HCT116 (cell line): Measurements from ENCODE around the gene VAV2. TPM values are rescaled to one million over a fixed set of nuclear protein-coding genes. Genes with fewer than 3 reads are reported as not detected.

ENCODE experiments used
- ATAC-seq: fragments of 200-7000 bp; cut with Tn5 transposase; 2 replicates; pipeline ENCODE4 v1.9.1; 2020; ENCODE audit warnings: mild to moderate bottlenecking, moderate library complexity
- BruUV-seq: library from RNA; stranded (reverse); fragments of 400-500 nt; replicated peaks from 2 replicates; lab custom pipeline; 2021; lab: Mats Ljungman, UMichigan
- CTCF ChIA-PET: fragments of 300-600 bp; sonication (Branson Sonifier 250); formaldehyde crosslinking; loops from one replicate; lab custom pipeline; 2021; ENCODE audit warnings: antibody characterized with exemption; lab: Charles Lee
- POLR2A ChIA-PET: fragments of 300-600, 350-600 bp; sonication (Branson Sonifier 250); formaldehyde crosslinking; loops from one replicate; lab custom pipeline; 2021; ENCODE audit warnings: antibody characterized with exemption; lab: Charles Lee
- RAD21 ChIA-PET, 2 experiments: fragments of 300-600 bp; sonication (Branson Sonifier 250); formaldehyde crosslinking; loops; one replicate each; lab custom pipeline; 2023; ENCODE audit warnings: low total read pairs in 2 of 2; ENCODE audit not compliant: uncharacterized antibody in 2 of 2, unreplicated experiment in 2 of 2, low non-redundant PET in 1 of 2; lab: Charles Lee
- DNase-seq: peaks from one replicate; pipeline ENCODE4 v3.0.0-alpha.2; 2010; ENCODE audit warnings: low read depth, low spot score
- H2AFZ ChIP-seq: fragments of 200-600 bp; shearing (Covaris generic), sonication (generic); 2 replicates; pipeline ENCODE4 v1.6.1; 2017; ENCODE audit warnings: low read depth, mixed run types, mixed read lengths, antibody characterized with exemption, low read length; ENCODE audit not compliant: poor library complexity, severe bottlenecking
- H3K27ac ChIP-seq: 2 replicates; pipeline ENCODE4 v1.5.1; 2012; ENCODE audit warnings: low read depth, low read length
- H3K27me3 ChIP-seq: fragments of 200-600 bp; sonication (generic); 2 replicates; pipeline ENCODE4 v1.6.1; 2016; ENCODE audit warnings: mixed run types, low read length, mixed read lengths; ENCODE audit not compliant: insufficient read depth
- H3K36me3 ChIP-seq, 2 experiments: fragments of 200-500 bp in 1 of 2; fragments of 200-600 bp in 1 of 2; sonication (Bioruptor generic) in 1 of 2; sonication (generic) in 1 of 2; 2 replicates each; pipeline versions ENCODE4 v1.5.1 to v1.6.1; 2014 to 2016; ENCODE audit warnings: low read length in 2 of 2, inconsistent platforms in 1 of 2, mixed read lengths in 1 of 2, mixed run types in 1 of 2; ENCODE audit not compliant: insufficient read depth in 2 of 2, control insufficient read depth in 1 of 2
- H3K4me1 ChIP-seq, 2 experiments: fragments of 200-600 bp in 1 of 2; sonication (generic) in 1 of 2; 2 replicates each; pipeline versions ENCODE4 v1.5.1 to v1.6.1; 2012 to 2017; ENCODE audit warnings: low read length in 2 of 2, inconsistent platforms in 1 of 2, mild to moderate bottlenecking in 1 of 2, mixed read lengths in 1 of 2, mixed run types in 1 of 2, moderate library complexity in 1 of 2; ENCODE audit not compliant: insufficient read depth in 2 of 2, control insufficient read depth in 1 of 2
- H3K4me2 ChIP-seq: fragments of 200-600 bp; sonication (generic); 2 replicates; pipeline ENCODE4 v1.6.1; 2017; ENCODE audit warnings: mixed run types, low read length, mixed read lengths
- H3K4me3 ChIP-seq, 2 experiments: fragments of 200-600 bp in 1 of 2; sonication (generic) in 1 of 2; replicated peaks in 1 of 2; 2 replicates each; pipeline ENCODE4 v1.5.1; 2011 to 2016; ENCODE audit warnings: low read length in 2 of 2, control low read depth in 1 of 2, low read depth in 1 of 2, mild to moderate bottlenecking in 1 of 2, mixed read lengths in 1 of 2, mixed run types in 1 of 2
- H3K79me2 ChIP-seq: fragments of 200-600 bp; sonication (generic); 2 replicates; pipeline ENCODE4 v1.6.1; 2017; ENCODE audit warnings: mild to moderate bottlenecking, mixed run types, low read length, moderate library complexity, mixed read lengths; ENCODE audit not compliant: insufficient read depth
- H3K9ac ChIP-seq: fragments of 200-600 bp; sonication (generic); 2 replicates; pipeline ENCODE4 v1.6.1; 2016; ENCODE audit warnings: low read length, mixed read lengths
- H3K9me2 ChIP-seq: fragments of 200-600 bp; sonication (generic), shearing (Covaris generic); 2 replicates; pipeline ENCODE4 v1.6.1; 2017; ENCODE audit warnings: mixed run types, mild to moderate bottlenecking, moderate library complexity; ENCODE audit not compliant: insufficient read depth
- H3K9me3 ChIP-seq, 2 experiments: fragments of 200-500 bp in 1 of 2; fragments of 200-600 bp in 1 of 2; sonication (Bioruptor generic) in 1 of 2; sonication (generic) in 1 of 2; 2 replicates each; pipeline ENCODE4 v1.6.1; 2014 to 2017; ENCODE audit warnings: low read length in 2 of 2, mixed read lengths in 2 of 2, inconsistent platforms in 1 of 2, low read depth in 1 of 2, mild to moderate bottlenecking in 1 of 2, mixed run types in 1 of 2, moderate library complexity in 1 of 2; ENCODE audit not compliant: control insufficient read depth in 1 of 2, insufficient read depth in 1 of 2
- H4K20me1 ChIP-seq: fragments of 200-600 bp; sonication (generic), shearing (Covaris generic); 2 replicates; pipeline ENCODE4 v1.6.1; 2017; ENCODE audit warnings: mixed run types, mild to moderate bottlenecking, moderate library complexity; ENCODE audit not compliant: insufficient read depth
- CBX3 ChIP-seq: IDR thresholded peaks from 2 replicates; pipeline ENCODE4 v1.6.1; 2012; ENCODE audit warnings: low read depth
- CEBPB ChIP-seq: IDR thresholded peaks from 2 replicates; pipeline ENCODE4 v1.6.1; 2012; ENCODE audit warnings: low read depth
- EGR1 ChIP-seq: IDR thresholded peaks from 2 replicates; pipeline ENCODE4 v1.6.1; 2012; ENCODE audit warnings: low read depth
- ELF1 ChIP-seq: IDR thresholded peaks from 2 replicates; pipeline ENCODE4 v1.6.1; 2012; ENCODE audit warnings: low read depth, borderline replicate concordance
- EZH2 ChIP-seq: fragments of 200-600 bp; sonication (generic); IDR thresholded peaks from 2 replicates; pipeline ENCODE4 v1.6.1; 2017; ENCODE audit warnings: antibody characterized with exemption, mixed run types
- EZH2phosphoT487 ChIP-seq: fragments of 200-600 bp; IDR thresholded peaks from 2 replicates; pipeline ENCODE4 v1.6.1; 2018; ENCODE audit warnings: antibody characterized with exemption, borderline replicate concordance
- FOSL1 ChIP-seq: IDR thresholded peaks from 2 replicates; pipeline ENCODE4 v1.6.1; 2012; ENCODE audit warnings: low read depth
- JUND ChIP-seq: IDR thresholded peaks from 2 replicates; pipeline ENCODE4 v1.6.1; 2012
- POLR2A ChIP-seq: IDR thresholded peaks from 2 replicates; pipeline ENCODE4 v1.7.0; 2011; ENCODE audit warnings: borderline replicate concordance; ENCODE audit not compliant: insufficient read depth, insufficient read length; ENCODE audit errors: extremely low read depth
- POLR2AphosphoS5 ChIP-seq: IDR thresholded peaks from 2 replicates; pipeline ENCODE4 v1.6.1; 2011; ENCODE audit warnings: mild to moderate bottlenecking, low read depth, low read length, moderate library complexity
- RAD21 ChIP-seq: IDR thresholded peaks from 2 replicates; pipeline ENCODE4 v1.6.1; 2012; ENCODE audit warnings: low read depth, mild to moderate bottlenecking
- SRF ChIP-seq: IDR thresholded peaks from 2 replicates; pipeline ENCODE4 v1.6.1; 2012; ENCODE audit warnings: low read depth
- TCF7L2 ChIP-seq: IDR thresholded peaks from 2 replicates; pipeline ENCODE4 v1.7.0; 2011; ENCODE audit warnings: borderline replicate concordance, inconsistent platforms; ENCODE audit not compliant: insufficient read depth, insufficient read length; ENCODE audit errors: extremely low read depth
- YY1 ChIP-seq: IDR thresholded peaks from 2 replicates; pipeline ENCODE4 v1.6.1; 2011; ENCODE audit warnings: low read length, low read depth, moderate library complexity, mild to moderate bottlenecking; ENCODE audit not compliant: insufficient replicate concordance; ENCODE audit errors: extremely low read depth
- ZFX ChIP-seq: fragments of 450-650 bp; IDR thresholded peaks from 2 replicates; pipeline ENCODE4 v1.6.1; 2017
- ZNF274 ChIP-seq: fragments of 200-500 bp; sonication (Bioruptor generic); IDR thresholded peaks from 2 replicates; pipeline ENCODE4 v1.6.1; 2014; ENCODE audit warnings: mild to moderate bottlenecking, low read depth, low read length, inconsistent platforms
- intact Hi-C: fragments of 100-400 bp; cut with micrococcal nuclease; formaldehyde crosslinking; loops from 2 replicates; pipeline ENCODE4 v1.10.0; 2022
- total RNA-seq: library from RNA; stranded (reverse); gene quantifications from one replicate; pipeline ENCODE4 v1.2.1, GENCODE V29; 2021; ENCODE audit not compliant: unreplicated experiment
- TF ChIP-seq, protein P1 (sequence below): IDR thresholded peaks from 2 replicates; pipeline ENCODE4 v1.6.1; 2012
- TF ChIP-seq, protein P2 (sequence below), 3 experiments: fragments of 200-600 bp in 1 of 3; sonication (generic) in 1 of 3; IDR thresholded peaks in 2 of 3; conservative IDR thresholded peaks in 1 of 3; 2 replicates each; pipeline ENCODE4 v1.5.1; 2012 to 2017; ENCODE audit warnings: low read depth in 2 of 3, low read length in 2 of 3, antibody characterized with exemption in 1 of 3, borderline replicate concordance in 1 of 3, control low read depth in 1 of 3, mild to moderate bottlenecking in 1 of 3, mixed read lengths in 1 of 3, mixed run types in 1 of 3, moderate library complexity in 1 of 3; ENCODE audit not compliant: insufficient read depth in 1 of 3
- TF ChIP-seq, protein P3 (sequence below): IDR thresholded peaks from 2 replicates; pipeline ENCODE4 v1.6.1; 2012
- TF ChIP-seq, protein P4 (sequence below): IDR thresholded peaks from 2 replicates; pipeline ENCODE4 v1.6.1; 2011; ENCODE audit warnings: mild to moderate bottlenecking, low read length, moderate library complexity; ENCODE audit not compliant: insufficient replicate concordance; ENCODE audit errors: extremely low read depth

VAV2 gene
- total RNA-seq, 1 experiment from 2014 or later: 33.2 TPM

DNA sequence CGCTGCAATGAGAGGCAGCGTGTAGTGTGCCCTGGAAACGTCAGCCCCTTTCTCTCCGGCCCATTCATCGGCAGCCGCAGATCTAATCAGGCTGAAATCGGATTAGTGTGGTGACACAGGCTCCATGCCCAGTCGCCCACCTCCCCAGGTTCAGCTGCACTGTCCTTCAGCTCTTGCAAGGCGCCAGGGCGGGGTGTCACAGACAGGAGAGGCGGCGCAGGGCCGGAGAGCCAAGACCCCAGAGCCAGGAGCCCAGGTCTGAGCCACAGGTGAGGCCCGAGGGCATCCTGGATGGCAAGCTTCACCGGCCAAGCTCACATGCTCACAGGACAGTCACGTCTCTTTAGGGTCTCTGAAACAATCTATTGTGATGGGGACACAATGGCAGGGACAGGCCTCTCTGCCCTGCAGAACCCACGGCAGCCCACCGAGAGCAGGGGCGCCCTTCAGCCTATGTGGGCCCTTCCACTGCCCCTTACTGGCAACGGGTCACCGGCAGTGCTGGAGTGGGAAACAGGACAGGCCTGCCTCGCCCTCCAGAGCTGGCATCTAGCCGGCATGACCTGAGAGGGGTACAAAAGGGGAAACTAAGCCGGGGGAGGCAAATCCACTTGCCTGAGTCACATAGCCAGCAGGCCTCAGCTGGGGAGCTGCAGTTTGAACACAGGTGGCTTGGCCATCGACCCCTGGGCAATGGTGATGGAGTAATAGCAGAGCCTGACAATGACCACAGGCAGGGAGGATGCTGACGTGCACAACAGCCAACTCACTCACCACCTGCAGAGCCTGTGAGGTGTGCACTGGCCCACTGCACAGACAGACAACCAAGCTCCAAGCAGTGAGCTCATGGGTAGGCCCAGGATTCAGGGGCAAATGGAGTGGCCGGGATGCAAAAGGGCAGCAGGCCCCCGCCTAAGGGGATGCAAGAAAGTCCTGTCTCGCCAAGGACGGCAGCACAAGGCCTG is 48.1 kb downstream of the VAV2 start:
- no peak overlapping the region for H3K27ac ChIP-seq
- intact Hi-C loops: no loop called here
- DNase-seq: no peak
- no peak overlapping the region for H2AFZ ChIP-seq
- CTCF ChIA-PET: no interaction called here
- no TSS peak for BruUV-seq
- no peaks in the 10 kb centered on the region for H3K9me2 ChIP-seq
- TF ChIP-seq CEBPB (no peak), RAD21 (no peak), POLR2AphosphoS5 (no peak), TCF7L2 (no peak), POLR2A (no peak), JUND (no peak), EGR1 (no peak), ZNF274 (no peak), FOSL1 (no peak), EZH2phosphoT487 (no peak), YY1 (no peak), ZFX (no peak), ELF1 (no peak), SRF (no peak), EZH2 (no peak), CBX3 (no peak)
- TF ChIP-seq, protein P1, sequence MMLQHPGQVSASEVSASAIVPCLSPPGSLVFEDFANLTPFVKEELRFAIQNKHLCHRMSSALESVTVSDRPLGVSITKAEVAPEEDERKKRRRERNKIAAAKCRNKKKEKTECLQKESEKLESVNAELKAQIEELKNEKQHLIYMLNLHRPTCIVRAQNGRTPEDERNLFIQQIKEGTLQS: no peak
- TF ChIP-seq, protein P2, sequence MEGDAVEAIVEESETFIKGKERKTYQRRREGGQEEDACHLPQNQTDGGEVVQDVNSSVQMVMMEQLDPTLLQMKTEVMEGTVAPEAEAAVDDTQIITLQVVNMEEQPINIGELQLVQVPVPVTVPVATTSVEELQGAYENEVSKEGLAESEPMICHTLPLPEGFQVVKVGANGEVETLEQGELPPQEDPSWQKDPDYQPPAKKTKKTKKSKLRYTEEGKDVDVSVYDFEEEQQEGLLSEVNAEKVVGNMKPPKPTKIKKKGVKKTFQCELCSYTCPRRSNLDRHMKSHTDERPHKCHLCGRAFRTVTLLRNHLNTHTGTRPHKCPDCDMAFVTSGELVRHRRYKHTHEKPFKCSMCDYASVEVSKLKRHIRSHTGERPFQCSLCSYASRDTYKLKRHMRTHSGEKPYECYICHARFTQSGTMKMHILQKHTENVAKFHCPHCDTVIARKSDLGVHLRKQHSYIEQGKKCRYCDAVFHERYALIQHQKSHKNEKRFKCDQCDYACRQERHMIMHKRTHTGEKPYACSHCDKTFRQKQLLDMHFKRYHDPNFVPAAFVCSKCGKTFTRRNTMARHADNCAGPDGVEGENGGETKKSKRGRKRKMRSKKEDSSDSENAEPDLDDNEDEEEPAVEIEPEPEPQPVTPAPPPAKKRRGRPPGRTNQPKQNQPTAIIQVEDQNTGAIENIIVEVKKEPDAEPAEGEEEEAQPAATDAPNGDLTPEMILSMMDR (IDR thresholded peaks at IDR 0.05 in 2 of 3, conservative IDR thresholded peaks at IDR 0.05 in 1 of 3; ENCODE audit: borderline replicate concordance in 1 of 3, insufficient read depth in 1 of 3, low read depth in 2 of 3, low read length in 2 of 3): no peak
- TF ChIP-seq, protein P3, sequence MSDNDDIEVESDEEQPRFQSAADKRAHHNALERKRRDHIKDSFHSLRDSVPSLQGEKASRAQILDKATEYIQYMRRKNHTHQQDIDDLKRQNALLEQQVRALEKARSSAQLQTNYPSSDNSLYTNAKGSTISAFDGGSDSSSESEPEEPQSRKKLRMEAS: no peak
- TF ChIP-seq, protein P4, sequence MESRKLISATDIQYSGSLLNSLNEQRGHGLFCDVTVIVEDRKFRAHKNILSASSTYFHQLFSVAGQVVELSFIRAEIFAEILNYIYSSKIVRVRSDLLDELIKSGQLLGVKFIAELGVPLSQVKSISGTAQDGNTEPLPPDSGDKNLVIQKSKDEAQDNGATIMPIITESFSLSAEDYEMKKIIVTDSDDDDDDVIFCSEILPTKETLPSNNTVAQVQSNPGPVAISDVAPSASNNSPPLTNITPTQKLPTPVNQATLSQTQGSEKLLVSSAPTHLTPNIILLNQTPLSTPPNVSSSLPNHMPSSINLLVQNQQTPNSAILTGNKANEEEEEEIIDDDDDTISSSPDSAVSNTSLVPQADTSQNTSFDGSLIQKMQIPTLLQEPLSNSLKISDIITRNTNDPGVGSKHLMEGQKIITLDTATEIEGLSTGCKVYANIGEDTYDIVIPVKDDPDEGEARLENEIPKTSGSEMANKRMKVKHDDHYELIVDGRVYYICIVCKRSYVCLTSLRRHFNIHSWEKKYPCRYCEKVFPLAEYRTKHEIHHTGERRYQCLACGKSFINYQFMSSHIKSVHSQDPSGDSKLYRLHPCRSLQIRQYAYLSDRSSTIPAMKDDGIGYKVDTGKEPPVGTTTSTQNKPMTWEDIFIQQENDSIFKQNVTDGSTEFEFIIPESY: no peak
- TF ChIP-seq, all 23 proteins: peak for 0
- no peaks in the 10 kb centered on the region for H3K27me3 ChIP-seq
- H3K9ac ChIP-seq: no peak overlapping the region
- POLR2A ChIA-PET: no interaction called here
- H3K79me2 ChIP-seq: peaks cover 24% of the 10 kb centered on the region; the same call in 1 of the 2 replicates
- H3K4me2 ChIP-seq: no peak overlapping the region
- H3K9me3 ChIP-seq: no peaks in the 10 kb centered on the region
- RAD21 ChIA-PET: no interaction called here
- ATAC-seq: no peak
- no peaks in the 10 kb centered on the region for H3K4me1 ChIP-seq
- H4K20me1 ChIP-seq: no peaks in the 10 kb centered on the region
- H3K36me3 ChIP-seq: no peaks in the 10 kb centered on the region
- no peak overlapping the region for H3K4me3 ChIP-seq
